HL-60 (cell line): Measurements from ENCODE around the gene PALLD.

Source experiments
- POLR2AphosphoS5 ChIP-seq: IDR thresholded peaks from 2 replicates; pipeline ENCODE4 v1.6.1; 2012; ENCODE audit warnings: low read depth
- REST ChIP-seq: IDR thresholded peaks from 2 replicates; pipeline ENCODE4 v1.6.1; 2012; ENCODE audit warnings: low read depth; ENCODE audit not compliant: insufficient replicate concordance
- SPI1 ChIP-seq: IDR thresholded peaks from 2 replicates; pipeline ENCODE4 v1.6.1; 2012; ENCODE audit warnings: low read depth, mild to moderate bottlenecking, borderline replicate concordance
- TF ChIP-seq, protein P1 (sequence below): IDR thresholded peaks from one replicate; pipeline ENCODE4 v1.5.1; 2011; ENCODE audit warnings: low read length, control low read depth, inconsistent platforms; ENCODE audit not compliant: insufficient read depth

- TF ChIP-seq, protein P1, sequence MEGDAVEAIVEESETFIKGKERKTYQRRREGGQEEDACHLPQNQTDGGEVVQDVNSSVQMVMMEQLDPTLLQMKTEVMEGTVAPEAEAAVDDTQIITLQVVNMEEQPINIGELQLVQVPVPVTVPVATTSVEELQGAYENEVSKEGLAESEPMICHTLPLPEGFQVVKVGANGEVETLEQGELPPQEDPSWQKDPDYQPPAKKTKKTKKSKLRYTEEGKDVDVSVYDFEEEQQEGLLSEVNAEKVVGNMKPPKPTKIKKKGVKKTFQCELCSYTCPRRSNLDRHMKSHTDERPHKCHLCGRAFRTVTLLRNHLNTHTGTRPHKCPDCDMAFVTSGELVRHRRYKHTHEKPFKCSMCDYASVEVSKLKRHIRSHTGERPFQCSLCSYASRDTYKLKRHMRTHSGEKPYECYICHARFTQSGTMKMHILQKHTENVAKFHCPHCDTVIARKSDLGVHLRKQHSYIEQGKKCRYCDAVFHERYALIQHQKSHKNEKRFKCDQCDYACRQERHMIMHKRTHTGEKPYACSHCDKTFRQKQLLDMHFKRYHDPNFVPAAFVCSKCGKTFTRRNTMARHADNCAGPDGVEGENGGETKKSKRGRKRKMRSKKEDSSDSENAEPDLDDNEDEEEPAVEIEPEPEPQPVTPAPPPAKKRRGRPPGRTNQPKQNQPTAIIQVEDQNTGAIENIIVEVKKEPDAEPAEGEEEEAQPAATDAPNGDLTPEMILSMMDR, result no peak
- TF ChIP-seq POLR2AphosphoS5 (no peak), SPI1 (no peak), REST (no peak)
Observed at GRCh38 chr4:168793542-168793941, 296.7 kb downstream of the PALLD start.
